Measurements from ENCODE around the gene MTA1.
A peak's percentile ranks its signal among the peaks of the same experiment; 100 is the strongest.

Gene MTA1

GRCh38 chr14:105487449-105487985 is 67.9 kb downstream of the MTA1 start:
- DNase-seq (ENCODE audit: low read depth in 2 of 2): peak in 1 of 2 donors; percentile 49

DNA sequence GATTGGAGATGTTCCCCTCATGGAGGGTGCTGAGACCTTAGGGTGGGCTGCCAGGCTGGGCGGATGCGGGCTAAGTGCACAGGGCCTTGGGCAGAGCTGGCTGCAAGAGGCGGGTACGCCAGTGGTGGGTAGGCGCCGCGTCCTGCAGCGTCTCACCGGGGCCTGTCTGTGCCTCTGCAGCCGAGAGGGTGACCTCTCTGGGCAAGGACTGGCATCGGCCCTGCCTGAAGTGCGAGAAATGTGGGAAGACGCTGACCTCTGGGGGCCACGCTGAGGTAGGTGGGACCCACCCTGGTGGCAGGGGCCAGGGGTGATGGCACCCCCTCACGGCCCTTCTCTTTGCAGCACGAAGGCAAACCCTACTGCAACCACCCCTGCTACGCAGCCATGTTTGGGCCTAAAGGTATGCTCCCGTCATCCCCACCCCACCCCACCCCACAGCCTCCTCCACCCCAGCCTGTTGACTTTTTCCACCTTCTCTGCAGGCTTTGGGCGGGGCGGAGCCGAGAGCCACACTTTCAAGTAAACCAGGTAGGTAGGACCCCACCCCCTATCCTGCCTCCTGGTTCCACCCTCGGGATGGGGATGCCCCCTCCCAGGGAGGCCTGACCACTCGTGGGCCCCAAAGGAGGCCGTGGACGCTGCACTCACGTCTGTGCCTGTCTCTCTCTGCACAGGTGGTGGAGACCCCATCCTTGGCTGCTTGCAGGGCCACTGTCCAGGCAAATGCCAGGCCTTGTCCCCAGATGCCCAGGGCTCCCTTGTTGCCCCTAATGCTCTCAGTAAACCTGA is 68.6 kb downstream of the MTA1 start:
- no peak for DNase-seq (ENCODE audit: low read depth in 2 of 2)

DNA sequence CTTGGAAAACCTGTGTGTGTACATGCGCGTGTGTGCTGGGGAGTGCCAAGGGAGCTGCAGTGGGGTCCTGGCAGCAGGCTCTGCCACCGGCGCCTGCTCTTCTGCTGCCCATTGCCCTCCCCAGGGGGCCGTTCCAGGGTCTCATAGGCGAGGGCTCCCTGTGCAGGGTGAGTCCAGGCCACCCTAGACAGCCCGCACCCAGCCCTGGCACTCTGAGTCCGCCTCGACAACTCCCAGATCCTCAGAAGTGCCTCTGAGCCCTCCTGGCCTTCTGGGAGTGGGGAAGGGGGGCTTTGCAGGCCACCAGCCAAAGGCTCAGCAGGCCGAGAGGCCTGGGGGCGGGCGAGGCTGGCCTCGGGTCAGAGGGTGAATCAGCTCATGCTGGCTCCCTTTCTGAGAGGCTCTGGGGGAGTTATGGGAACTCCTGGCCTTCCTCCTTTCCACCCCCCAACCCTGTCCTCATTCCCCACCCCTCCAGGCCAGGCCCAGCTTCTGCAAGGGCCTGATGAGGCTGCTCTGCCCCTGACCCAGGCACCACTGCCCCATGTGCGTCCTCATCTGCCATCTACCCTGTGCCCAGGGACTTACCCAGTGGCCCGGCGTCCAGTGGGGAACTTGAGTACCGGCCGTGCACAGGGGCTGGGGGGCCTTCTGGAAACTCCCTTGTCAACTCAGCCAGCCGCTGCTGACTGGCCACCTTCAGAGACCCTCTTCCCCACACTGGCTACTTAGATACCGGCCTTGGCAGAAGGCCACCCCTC is 69.3 kb downstream of the MTA1 start:
- no peak for DNase-seq (ENCODE audit: low read depth in 2 of 2)

DNA sequence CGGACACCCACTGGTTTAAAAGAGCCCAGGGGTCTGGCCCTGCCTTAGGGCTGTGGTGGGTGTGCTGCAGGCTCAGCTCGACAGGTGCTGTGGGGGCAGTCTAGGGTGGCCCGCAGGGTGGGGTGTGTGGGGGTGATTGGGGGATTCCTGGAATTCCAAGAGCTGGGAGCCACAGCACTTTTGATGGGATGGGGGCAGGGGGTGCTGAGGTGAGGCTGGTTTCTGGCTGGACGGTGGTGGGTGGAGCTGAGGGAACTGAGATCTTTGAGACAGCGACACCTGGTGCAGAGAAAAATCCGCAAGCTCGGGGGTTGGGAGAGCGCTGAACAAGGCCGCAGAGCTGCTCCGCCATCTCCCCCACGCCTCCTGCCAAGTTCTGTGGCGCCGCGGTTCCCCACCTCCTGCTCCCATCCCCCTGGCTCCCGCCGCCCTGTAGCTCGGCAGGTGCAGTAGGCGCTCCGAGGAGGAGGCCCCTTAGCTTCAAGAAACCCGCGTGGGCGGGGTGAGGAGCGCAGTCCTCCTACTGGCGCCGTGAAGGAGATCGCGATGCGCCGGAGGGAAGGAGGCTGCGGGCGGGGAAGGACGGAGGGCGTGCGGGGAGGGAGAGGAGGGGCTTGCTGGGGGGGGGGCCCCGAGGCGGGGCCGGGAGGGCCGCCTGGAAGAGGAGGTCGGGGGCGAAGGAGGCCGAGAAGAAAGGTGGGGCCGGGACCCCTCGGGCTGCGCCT is 70.1 kb downstream of the MTA1 start:
- peak; percentile 77 to 79 for DNase-seq (ENCODE audit: low read depth in 2 of 2)

- DNase-seq (ENCODE audit: low read depth in 2 of 2): no peak
Measured at GRCh38 chr14:105490267-105490571, 70.6 kb downstream of the MTA1 start.

DNA sequence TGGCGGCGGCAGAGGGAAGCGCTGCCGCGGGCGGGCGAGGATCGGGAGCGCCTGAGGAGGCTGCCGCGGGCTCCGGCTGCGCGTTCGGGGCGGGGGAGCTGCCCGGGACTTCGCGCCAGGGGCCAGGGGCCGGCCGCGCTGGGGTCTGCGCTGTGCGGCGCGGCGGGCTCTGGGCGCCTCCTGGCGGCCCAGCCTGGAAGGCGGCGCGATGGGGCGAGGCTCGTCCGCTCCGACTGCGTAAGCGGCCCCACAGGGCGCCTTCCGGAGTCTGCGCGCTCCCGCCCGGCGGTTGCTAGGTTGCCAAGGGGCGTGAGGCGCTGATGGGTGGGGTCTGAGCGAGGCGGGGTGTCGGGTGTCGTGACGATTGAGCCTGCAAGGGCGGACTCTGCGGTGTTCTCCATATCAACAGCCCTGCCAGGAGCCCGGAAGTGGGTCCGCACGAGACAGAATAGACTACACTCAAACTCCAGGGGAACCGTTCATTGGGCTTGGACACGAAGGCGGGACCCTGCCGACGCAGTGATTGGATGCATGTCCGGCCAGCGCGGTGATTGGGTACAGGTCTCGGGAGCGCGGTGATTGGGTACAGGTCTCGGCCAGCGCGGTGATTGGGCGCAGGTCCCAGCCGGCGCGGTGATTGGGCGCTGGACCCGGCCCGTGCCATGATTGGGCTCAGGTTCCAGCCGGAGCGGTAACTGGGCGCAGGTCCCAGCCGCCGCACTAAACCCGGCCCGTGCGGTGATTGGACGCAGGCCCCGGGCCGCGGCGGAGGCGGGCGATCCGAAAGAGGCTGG is 71.1 kb downstream of the MTA1 start, which contains the start of gene TEDC1:
TSS of gene TEDC1 (plus strand) at position 675 of the 794 bp plus-strand sequence. CDS start 130 bp downstream, outside the sequence.
- DNase-seq (ENCODE audit: low read depth in 2 of 2): peak; percentile 96 to 99

- peak; percentile 82 to 98 for DNase-seq (ENCODE audit: low read depth in 2 of 2)
Measured at GRCh38 chr14:105491366-105491973, 71.8 kb downstream of the MTA1 start.

- no peak for DNase-seq (ENCODE audit: low read depth in 2 of 2)
Measured at GRCh38 chr14:105492031-105492970, 72.7 kb downstream of the MTA1 start.

DNA sequence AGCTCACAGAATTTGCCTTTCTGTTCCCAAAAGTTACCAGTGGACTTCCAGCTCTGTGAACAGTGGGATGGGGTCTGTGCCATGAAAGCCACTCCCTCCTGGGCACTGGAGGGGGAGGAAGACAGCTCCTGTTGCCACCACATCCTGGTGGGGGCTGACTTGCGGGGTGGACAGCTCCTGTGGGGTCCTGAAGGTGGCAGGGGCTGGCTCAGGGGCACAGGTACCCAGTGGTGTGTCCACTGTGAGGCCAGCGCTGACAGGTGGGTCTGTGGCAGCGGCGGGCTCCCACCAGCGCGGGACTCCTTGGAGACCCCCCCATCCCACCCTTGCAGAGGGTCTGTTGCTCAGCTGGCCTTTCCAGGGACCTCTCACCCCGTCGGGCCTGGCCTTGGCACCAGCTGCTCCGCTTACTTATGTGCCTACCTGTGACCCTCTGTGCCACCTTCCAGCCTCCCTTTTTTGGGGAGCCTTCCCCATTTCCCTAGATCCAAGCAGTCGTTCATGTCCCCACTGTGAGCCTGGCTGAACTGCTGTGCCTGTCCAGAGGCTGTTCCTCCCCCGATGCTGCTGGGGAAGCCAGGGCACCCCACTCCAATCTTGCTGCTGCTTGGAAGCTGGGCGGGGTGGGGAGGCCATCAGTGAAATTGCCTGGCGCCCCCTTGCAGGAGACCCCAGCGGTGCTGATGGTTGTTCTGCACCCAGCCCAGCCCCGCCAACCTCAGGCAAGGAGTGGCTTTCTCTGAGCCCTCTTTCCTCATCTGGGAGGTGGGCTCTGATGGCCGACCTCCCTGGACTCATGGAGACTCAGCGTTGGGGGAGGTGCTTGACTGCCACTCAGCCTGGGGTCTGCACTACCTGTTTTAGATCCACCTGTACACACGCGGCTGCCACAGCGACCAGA is 73.6 kb downstream of the MTA1 start:
- DNase-seq (ENCODE audit: low read depth in 2 of 2): no peak

- no peak for DNase-seq (ENCODE audit: low read depth in 2 of 2)
Measured at GRCh38 chr14:105493921-105494605, 74.4 kb downstream of the MTA1 start.

GRCh38 chr14:105494606-105494929 is 74.9 kb downstream of the MTA1 start:
- DNase-seq (ENCODE audit: low read depth in 2 of 2): no peak

GRCh38 chr14:105495101-105495989 is 75.7 kb downstream of the MTA1 start:
- DNase-seq (ENCODE audit: low read depth in 2 of 2): no peak

DNA sequence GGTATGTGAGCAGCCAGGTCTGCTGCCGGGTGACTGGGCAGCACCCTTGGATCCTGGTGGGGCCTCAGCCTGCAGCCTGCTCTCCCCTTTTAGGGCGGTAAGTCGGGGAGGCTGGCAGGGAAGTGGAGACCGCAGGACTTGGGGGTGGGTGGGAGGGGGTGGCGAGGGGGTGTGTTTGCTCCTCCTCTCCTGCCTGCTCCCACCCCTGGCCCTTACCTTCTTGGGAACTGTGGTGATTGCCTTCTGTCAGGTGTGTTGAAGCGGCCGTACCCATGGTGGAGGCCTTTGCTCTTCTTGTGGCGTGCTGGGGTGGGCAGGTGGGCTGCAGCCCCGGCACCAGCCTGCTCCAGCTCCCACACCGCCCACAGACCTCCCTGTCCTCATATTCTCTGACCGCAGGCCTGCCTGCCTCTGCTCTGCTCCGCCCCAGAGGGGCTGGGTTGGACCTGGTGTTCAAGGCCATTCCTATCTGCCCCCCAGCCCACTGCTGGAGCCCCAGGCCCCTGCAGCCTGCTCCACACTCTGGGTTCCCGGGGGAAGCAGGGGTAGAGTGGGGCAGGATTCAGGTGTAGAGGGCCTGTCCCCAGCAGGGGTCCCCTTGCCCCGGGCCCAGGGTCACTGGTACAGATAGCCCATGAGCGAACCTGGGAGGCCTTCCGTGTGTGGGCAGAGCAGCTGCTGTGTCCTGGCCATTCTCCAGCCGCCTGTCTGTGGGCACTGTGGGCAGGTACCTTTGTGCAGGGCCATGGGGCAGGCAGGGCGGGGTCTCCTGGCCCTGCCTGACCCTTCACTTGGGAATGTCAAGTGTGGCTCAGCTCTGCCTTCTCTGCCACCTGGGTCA is 76.6 kb downstream of the MTA1 start:
- no peak for DNase-seq (ENCODE audit: low read depth in 2 of 2)

GRCh38 chr14:105496831-105497591 is 77.4 kb downstream of the MTA1 start:
- DNase-seq (ENCODE audit: low read depth in 2 of 2): no peak

DNA sequence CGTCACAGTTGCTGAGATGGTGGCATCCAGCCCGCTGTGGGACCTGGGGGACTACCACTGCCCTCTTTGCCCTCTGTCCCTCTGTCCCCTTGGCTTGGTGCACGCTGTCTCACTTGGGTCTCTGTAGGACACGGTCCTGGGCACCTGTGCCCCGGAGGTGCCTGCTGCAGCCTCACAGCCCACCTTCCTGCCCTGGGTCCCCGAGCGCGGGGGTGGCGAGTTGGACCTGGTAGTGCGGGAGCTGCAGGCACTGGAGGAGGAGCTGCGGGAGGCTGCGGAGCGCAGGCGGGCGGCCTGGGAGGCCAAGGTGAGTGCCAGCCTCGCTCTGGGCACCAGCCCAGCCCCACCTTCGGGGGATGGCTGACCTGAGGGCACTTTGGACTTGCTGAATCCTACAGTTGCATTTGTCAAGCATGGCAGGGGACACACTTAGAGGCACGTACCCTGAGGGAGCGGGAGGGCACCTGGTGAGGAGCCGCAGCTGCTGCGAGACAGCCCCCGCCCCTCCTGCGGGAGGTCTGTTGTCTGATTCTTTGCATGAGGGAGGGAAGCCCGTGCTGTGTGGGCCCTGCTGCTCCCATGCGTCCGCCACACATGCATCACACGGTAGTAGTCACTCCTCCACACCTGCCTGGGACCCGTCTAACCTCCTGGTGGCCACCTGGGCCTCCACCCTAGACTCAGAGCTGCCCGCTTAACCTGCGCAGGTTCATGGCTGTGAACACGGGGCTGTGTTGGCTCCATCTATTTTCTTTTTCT is 78.2 kb downstream of the MTA1 start:
- DNase-seq (ENCODE audit: low read depth in 2 of 2): no peak
